ENCODE results near the gene VPS35.
"Not testable (repeated sequence)": the region's sequence is repeated elsewhere in the genome, so short reads cannot be mapped to it uniquely, and the experiment has no call there.

The VPS35 gene

GRCh38 chr16:46691726-46692125 lies 2.7 kb upstream of the VPS35 start:
- H3K4me3 ChIP-seq (ENCODE audit: low read length): no peak overlapping the region
- no peaks in the 10 kb centered on the region for H3K27me3 ChIP-seq (ENCODE audit: control insufficient read depth, insufficient read depth, low read length)
- peaks cover 15% of the 10 kb centered on the region; the same call in 1 of the 2 replicates for H3K36me3 ChIP-seq (ENCODE audit: control insufficient read depth, insufficient read depth, low read length)
- 100% methylated on average over 3 of the region's 4 CpGs for WGBS (ENCODE audit: insufficient coverage, insufficient read length)
- H3K9me3 ChIP-seq (ENCODE audit: control insufficient read depth, insufficient read depth, low read length): no peaks in the 10 kb centered on the region
- H3K4me1 ChIP-seq (ENCODE audit: control insufficient read depth, insufficient read depth, low read length): peaks cover 1% of the 10 kb centered on the region
- no peak overlapping the region for H3K27ac ChIP-seq (ENCODE audit: low read length)
- DNase-seq (ENCODE audit: low read depth, low spot score): no peak

GRCh38 chr16:46690281-46691178 lies 1.6 kb upstream of the VPS35 start:
- WGBS (ENCODE audit: insufficient coverage, insufficient read length): no CpG with 5 or more reads among the region's 21 CpGs
- no peak for DNase-seq (ENCODE audit: low read depth, low spot score)
- Histone ChIP-seq H3K27ac (ENCODE audit: low read length) (no peak overlapping the region), H3K4me3 (ENCODE audit: low read length) (peak overlapping the region; percentile 70; the same call in 1 of the 2 replicates), H3K36me3 (ENCODE audit: control insufficient read depth, insufficient read depth, low read length) (peaks cover 7% of the 10 kb centered on the region; the same call in 1 of the 2 replicates), H3K27me3 (ENCODE audit: control insufficient read depth, insufficient read depth, low read length) (no peaks in the 10 kb centered on the region), H3K4me1 (ENCODE audit: control insufficient read depth, insufficient read depth, low read length) (peaks cover 1% of the 10 kb centered on the region), H3K9me3 (ENCODE audit: control insufficient read depth, insufficient read depth, low read length) (no peaks in the 10 kb centered on the region)

DNA sequence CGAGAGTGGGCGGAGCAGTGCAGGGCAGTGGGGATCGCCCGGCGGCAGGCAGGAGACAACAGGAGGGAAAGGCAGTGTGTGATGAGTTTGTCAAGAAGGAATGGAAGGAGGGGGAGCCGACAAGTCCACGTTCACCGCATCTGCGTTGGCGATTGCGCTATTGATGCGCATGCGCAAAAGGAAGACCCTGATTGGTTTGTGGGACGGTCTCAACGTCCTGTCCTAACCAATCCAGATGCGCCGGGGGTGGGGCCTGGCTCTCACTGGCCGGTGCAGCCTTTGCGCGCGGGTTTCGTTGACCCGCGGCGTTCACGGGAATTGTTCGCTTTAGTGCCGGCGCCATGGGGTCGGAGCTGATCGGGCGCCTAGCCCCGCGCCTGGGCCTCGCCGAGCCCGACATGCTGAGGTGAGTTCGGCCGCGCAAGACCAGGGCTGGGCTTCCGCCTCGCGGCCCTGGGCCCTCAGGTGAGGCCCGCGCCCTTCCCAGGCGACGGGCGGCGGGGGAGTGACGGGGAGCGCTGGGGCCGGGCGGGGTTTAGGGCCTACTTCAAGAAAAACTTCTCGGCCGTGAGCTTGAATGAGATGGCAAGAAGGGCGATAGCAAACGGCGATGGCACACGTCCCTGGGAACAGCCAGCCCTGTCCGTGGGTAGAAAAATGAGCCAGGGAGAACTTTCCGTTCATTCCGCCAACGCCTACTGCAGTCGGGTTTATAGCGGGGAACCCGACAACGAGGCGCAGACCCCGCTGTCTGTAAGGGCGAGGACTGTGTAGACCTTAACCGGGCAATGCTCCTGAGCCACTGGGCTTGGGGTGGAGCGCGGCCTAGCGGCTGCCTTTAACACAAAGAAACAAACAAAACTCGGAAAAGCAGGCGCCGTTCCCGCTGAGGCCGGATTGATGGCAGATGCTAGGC lies 645 bp upstream of the VPS35 start, which contains the start of gene ORC6:
TSS of gene ORC6 (plus strand) at position 295 of the 916 bp plus-strand sequence. CDS start at position 342, 47 bp downstream.
- Histone ChIP-seq H3K27me3 (ENCODE audit: control insufficient read depth, insufficient read depth, low read length) (no peaks in the 10 kb centered on the region), H3K9me3 (ENCODE audit: control insufficient read depth, insufficient read depth, low read length) (no peaks in the 10 kb centered on the region), H3K27ac (ENCODE audit: low read length) (no peak within 1 kb of the TSS), H3K4me1 (ENCODE audit: control insufficient read depth, insufficient read depth, low read length) (peaks cover 1% of the 10 kb centered on the region), H3K36me3 (ENCODE audit: control insufficient read depth, insufficient read depth, low read length) (0 out of 2 replicates have a peak, but pooled peaks cover 5% of the 10 kb centered on the region), H3K4me3 (ENCODE audit: low read length) (peak within 1 kb of the TSS; percentile 80)
- peak; percentile 77 for DNase-seq (ENCODE audit: low read depth, low spot score)
- WGBS (ENCODE audit: insufficient coverage, insufficient read length): no CpG with 5 or more reads among the region's 79 CpGs

DNA sequence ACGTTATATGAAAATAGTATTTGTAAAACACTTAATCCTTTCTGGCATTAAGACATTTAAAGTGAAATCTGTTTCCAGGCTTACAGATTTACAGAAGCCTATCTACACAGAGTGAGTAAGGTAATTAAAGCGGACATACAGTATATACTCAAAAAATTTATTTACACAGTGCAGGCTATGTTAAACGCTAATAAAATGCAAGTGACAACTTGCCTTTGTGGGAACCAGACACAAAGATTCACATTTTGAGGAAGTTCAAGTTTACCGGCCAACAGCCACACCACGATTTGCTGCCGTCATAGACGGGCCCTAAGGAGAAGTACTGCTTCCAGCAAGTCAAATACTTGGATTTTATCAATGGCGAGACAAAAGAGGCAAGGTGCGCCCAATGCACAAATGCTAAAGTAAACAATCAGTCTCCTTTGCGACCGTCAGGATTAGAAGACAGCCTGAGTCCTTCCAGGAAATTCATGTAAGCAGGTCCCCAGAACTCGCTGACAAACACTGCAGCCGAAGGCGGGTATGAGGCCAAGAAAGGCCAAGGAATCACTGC lies 801 bp downstream of the VPS35 start:
- no peak for DNase-seq (ENCODE audit: low read depth, low spot score)
- peaks cover 1% of the 10 kb centered on the region for H3K4me1 ChIP-seq (ENCODE audit: control insufficient read depth, insufficient read depth, low read length)
- no peaks in the 10 kb centered on the region for H3K9me3 ChIP-seq (ENCODE audit: control insufficient read depth, insufficient read depth, low read length)
- no peaks in the 10 kb centered on the region for H3K27me3 ChIP-seq (ENCODE audit: control insufficient read depth, insufficient read depth, low read length)
- peak overlapping the region; percentile 80; the same call in 1 of the 2 replicates for H3K4me3 ChIP-seq (ENCODE audit: low read length)
- WGBS (ENCODE audit: insufficient coverage, insufficient read length): no CpG with 5 or more reads among the region's 14 CpGs
- 0 out of 2 replicates have a peak, but pooled peaks cover 2% of the 10 kb centered on the region for H3K36me3 ChIP-seq (ENCODE audit: control insufficient read depth, insufficient read depth, low read length)
- H3K27ac ChIP-seq (ENCODE audit: low read length): no peak overlapping the region

GRCh38 chr16:46687486-46687885 lies 1.5 kb downstream of the VPS35 start:
- WGBS (ENCODE audit: insufficient coverage, insufficient read length): no CpG with 5 or more reads among the region's 9 CpGs
- H3K27me3 ChIP-seq (ENCODE audit: control insufficient read depth, insufficient read depth, low read length): no peaks in the 10 kb centered on the region
- H3K4me1 ChIP-seq (ENCODE audit: control insufficient read depth, insufficient read depth, low read length): peaks cover 1% of the 10 kb centered on the region
- 0 out of 2 replicates have a peak, but pooled peaks cover 2% of the 10 kb centered on the region for H3K36me3 ChIP-seq (ENCODE audit: control insufficient read depth, insufficient read depth, low read length)
- no peaks in the 10 kb centered on the region for H3K9me3 ChIP-seq (ENCODE audit: control insufficient read depth, insufficient read depth, low read length)
- no peak for DNase-seq (ENCODE audit: low read depth, low spot score)
- H3K4me3 ChIP-seq (ENCODE audit: low read length): no peak overlapping the region
- H3K27ac ChIP-seq (ENCODE audit: low read length): no peak overlapping the region

- Histone ChIP-seq H3K36me3 (ENCODE audit: control insufficient read depth, insufficient read depth, low read length) (0 out of 2 replicates have a peak, but pooled peaks cover 2% of the 10 kb centered on the region), H3K27ac (ENCODE audit: low read length) (no peak overlapping the region), H3K4me3 (ENCODE audit: low read length) (no peak overlapping the region), H3K27me3 (ENCODE audit: control insufficient read depth, insufficient read depth, low read length) (no peaks in the 10 kb centered on the region), H3K9me3 (ENCODE audit: control insufficient read depth, insufficient read depth, low read length) (no peaks in the 10 kb centered on the region), H3K4me1 (ENCODE audit: control insufficient read depth, insufficient read depth, low read length) (peaks cover 1% of the 10 kb centered on the region)
- no CpG with 5 or more reads among the region's 5 CpGs for WGBS (ENCODE audit: insufficient coverage, insufficient read length)
- no peak for DNase-seq (ENCODE audit: low read depth, low spot score)
Observed at GRCh38 chr16:46686815-46687473, 2.0 kb downstream of the VPS35 start.

DNA sequence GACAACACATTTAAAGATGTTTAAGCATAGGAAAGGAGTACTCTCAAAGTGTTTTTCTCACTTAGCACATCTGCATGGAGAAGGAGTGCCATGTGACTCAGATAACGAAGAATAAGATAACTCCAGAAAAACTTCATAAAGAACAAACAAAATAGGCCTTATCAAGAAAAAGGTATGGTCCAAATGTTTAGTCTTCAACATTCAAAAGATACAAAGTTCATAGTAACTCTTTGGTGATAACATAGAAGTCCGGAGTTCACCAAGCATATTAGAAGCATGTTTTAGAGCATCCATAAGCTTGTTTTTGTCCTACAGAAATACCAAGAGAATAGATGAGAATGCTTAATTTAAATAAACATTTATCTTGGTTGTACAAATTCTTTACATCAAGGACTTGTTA lies 7.1 kb downstream of the VPS35 start:
- not testable (repeated sequence) for H3K36me3 ChIP-seq (ENCODE audit: control insufficient read depth, insufficient read depth, low read length); H3K27ac ChIP-seq (ENCODE audit: low read length); H3K4me3 ChIP-seq (ENCODE audit: low read length); H3K4me1 ChIP-seq (ENCODE audit: control insufficient read depth, insufficient read depth, low read length); H3K9me3 ChIP-seq (ENCODE audit: control insufficient read depth, insufficient read depth, low read length); H3K27me3 ChIP-seq (ENCODE audit: control insufficient read depth, insufficient read depth, low read length); DNase-seq (ENCODE audit: low read depth, low spot score)
- WGBS (ENCODE audit: insufficient coverage, insufficient read length): no CpG with 5 or more reads among the region's 2 CpGs

DNA sequence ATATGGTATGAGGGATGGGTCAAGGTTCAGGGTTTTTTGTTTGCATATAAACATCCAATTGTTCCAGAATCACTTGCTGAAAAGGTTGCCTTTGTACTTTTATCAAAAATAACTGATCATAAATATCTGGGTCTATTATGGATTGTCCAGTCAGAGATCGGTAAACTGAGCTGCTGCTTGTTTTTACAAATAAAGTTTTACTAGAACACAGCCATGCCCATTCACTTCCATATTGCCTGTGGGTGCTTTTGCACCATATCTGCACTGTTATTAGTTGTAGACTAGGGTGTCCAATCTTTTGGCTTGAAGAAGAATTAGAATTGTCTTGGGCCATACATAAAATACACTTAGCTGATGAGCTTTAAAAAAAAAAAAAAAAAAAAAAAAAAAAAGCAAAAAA lies 11.0 kb downstream of the VPS35 start:
- not testable (repeated sequence) for H3K36me3 ChIP-seq (ENCODE audit: control insufficient read depth, insufficient read depth, low read length); H3K4me1 ChIP-seq (ENCODE audit: control insufficient read depth, insufficient read depth, low read length); DNase-seq (ENCODE audit: low read depth, low spot score); H3K27ac ChIP-seq (ENCODE audit: low read length); H3K9me3 ChIP-seq (ENCODE audit: control insufficient read depth, insufficient read depth, low read length); H3K4me3 ChIP-seq (ENCODE audit: low read length); H3K27me3 ChIP-seq (ENCODE audit: control insufficient read depth, insufficient read depth, low read length)
- WGBS (ENCODE audit: insufficient coverage, insufficient read length): no CpG with 5 or more reads among the region's 1 CpG

- DNase-seq (ENCODE audit: low read depth, low spot score): peak; percentile 61
- Histone ChIP-seq H3K36me3 (ENCODE audit: control insufficient read depth, insufficient read depth, low read length) (peaks cover 7% of the 10 kb centered on the region; the same call in 1 of the 2 replicates), H3K9me3 (ENCODE audit: control insufficient read depth, insufficient read depth, low read length) (no peaks in the 10 kb centered on the region), H3K27ac (ENCODE audit: low read length) (no peak overlapping the region), H3K27me3 (ENCODE audit: control insufficient read depth, insufficient read depth, low read length) (no peaks in the 10 kb centered on the region), H3K4me1 (ENCODE audit: control insufficient read depth, insufficient read depth, low read length) (no peaks in the 10 kb centered on the region), H3K4me3 (ENCODE audit: low read length) (no peak overlapping the region)
- WGBS (ENCODE audit: insufficient coverage, insufficient read length): no CpG with 5 or more reads among the region's 6 CpGs
Observed at GRCh38 chr16:46673320-46674013, 15.5 kb downstream of the VPS35 start.
